Hepatic stellate cell (primary cell): ENCODE data around the gene ELMO1.

Experiments
- DNase-seq: peaks from one replicate; pipeline ENCODE4 v3.0.0; 2011; ENCODE audit warnings: low spot score

Gene ELMO1

DNA sequence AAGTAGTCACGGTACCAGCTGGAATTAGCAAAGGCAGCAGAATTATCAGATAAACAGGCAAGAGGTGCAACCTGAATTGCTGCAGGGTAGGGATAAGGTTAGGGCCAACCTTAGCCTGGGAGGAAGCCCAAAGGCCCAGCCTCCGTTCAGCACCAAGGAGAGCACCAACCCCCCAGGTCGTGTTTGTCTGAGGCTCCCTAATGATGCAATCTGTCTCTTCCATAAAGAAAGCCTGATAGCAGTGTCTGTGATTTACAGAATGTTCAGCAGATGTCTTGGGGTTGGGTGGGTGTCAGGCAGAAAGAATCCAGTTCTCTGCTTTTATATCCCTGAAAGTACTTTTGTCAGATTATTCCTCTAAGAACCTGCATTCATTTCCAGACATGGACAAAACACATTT, 396.0 kb downstream of the ELMO1 start:
- DNase-seq: no peak

GRCh38 chr7:37050801-37051200, 397.9 kb downstream of the ELMO1 start:
- no peak for DNase-seq

GRCh38 chr7:37048674-37049073, 400.0 kb downstream of the ELMO1 start:
- no peak for DNase-seq

- no peak for DNase-seq
Measured at GRCh38 chr7:37047260-37047659, 401.4 kb downstream of the ELMO1 start.

- no peak for DNase-seq
Measured at GRCh38 chr7:37046531-37047079, 402.1 kb downstream of the ELMO1 start.

- no peak for DNase-seq
Measured at GRCh38 chr7:37045681-37046179, 402.9 kb downstream of the ELMO1 start.

DNA sequence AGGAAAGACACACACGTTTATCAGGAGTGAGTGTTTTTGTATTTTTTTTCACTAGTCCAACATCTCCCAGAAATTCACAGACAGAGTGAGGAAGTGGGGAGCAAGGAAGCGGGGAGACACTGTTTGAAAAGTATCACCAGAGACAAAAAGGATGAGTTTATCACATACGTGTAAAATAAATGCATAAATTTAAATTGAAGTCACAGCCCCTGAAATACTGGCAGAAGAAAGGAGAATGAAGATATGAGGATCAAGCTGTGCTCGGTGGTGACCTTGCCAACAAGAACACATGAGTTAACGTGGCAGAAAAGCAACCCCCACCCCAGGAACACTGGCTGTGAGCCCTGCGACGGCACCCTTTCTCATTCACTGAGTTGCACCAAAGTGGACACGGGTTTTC, 407.2 kb downstream of the ELMO1 start:
- DNase-seq: no peak

- peak; percentile 41 for DNase-seq
Measured at GRCh38 chr7:37040330-37040729, 408.3 kb downstream of the ELMO1 start.

DNA sequence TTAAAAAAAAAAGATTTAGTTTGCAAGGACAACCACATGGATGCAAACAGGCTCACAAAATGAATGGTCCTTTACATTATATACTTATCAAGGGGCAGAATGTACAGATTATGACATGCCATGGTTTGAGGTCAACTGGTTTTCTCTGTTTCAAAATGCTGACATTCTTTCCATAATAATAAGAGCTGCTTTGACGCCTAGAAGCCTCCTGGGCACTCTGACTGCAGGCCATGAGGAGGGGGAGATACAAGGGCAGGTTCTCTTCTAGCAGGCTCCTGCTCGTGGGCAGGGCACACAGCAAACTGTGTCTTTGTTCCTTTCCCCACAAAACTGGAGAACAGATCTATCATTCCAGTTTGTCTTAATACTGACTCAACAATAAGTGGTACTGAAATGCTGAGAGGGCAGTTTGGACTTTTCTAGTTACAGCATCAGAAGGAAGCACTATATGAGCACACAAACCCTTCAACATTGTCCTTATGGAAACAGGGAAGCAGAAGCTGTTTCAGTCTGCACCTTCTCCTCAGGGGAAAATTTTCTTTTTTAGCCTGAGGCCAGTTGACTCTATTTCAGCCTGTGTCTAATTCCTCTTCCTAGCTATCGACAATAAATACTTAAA, 409.4 kb downstream of the ELMO1 start:
- no peak for DNase-seq

GRCh38 chr7:37038706-37039105, 410.0 kb downstream of the ELMO1 start:
- no peak for DNase-seq

- no peak for DNase-seq
Measured at GRCh38 chr7:37037286-37037685, 411.4 kb downstream of the ELMO1 start.

DNA sequence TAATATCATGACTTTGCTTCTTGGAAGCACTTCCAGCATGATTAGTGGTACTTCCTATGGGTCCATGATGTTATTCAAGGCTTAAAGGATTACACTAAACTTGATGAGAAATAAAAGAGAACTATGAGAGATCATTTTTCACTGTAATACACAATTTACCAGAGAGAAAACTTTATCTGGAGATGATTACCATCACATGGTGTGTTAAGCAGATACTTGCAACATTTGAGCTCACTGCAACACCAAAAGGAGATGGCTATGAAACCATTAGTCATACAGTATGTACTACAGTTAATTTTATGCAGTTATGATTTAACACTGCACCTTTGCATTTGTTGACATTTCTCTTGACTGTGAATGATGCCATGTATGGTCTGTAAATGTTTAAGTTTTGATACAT, 413.0 kb downstream of the ELMO1 start:
- no peak for DNase-seq

DNA sequence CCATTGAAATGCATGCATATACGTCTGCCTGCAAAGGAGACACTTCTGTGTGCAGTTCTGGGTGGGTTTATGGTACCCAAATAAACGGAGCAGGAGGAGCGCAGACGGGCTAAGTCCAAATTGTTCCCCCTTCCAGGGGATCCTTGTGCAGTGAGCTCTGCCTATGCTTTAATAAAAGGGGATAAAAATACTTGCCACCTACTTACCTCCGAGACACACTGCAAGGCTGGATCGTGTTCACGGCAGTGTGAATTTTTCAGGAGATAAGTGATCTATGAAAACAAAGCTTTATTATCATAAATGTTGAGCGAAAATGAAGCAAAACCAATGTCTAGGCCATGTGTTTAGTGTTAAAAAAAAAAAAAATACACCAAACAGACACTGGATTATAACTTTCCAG, 415.5 kb downstream of the ELMO1 start:
- DNase-seq: no peak

GRCh38 chr7:37032258-37032601, 416.4 kb downstream of the ELMO1 start:
- DNase-seq: no peak

DNA sequence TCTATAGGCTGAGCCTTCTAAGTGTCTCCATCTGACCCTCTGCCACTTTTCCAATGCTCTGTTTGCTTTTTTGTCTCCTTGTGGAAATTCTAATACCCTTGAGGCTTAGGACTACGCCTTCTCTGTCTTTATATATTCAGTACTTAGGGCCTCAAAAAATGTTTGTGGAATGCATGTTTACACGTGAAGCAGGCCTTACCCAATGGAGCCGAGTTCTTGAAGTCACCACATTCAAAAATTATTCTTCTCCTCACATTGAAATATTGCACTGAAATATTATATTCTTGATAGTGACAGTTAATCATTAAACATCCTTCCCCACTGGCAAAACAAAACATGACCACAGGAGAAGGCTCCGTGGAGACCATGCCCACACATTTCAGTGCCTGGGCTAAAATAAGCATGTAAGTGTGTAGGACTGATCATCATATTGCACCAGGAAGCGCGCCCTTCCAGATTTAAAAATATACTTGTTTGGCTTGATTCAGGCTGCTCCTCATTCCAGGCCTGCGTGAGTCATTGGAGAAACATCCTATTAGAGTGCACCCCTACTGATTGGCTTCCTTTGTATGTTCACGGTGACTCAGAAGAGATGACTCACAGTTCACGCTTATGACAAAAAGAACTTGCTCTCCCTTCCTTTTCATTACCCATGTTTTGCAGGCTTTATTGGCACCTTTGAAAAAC, 416.9 kb downstream of the ELMO1 start:
- peak; percentile 77 for DNase-seq

DNA sequence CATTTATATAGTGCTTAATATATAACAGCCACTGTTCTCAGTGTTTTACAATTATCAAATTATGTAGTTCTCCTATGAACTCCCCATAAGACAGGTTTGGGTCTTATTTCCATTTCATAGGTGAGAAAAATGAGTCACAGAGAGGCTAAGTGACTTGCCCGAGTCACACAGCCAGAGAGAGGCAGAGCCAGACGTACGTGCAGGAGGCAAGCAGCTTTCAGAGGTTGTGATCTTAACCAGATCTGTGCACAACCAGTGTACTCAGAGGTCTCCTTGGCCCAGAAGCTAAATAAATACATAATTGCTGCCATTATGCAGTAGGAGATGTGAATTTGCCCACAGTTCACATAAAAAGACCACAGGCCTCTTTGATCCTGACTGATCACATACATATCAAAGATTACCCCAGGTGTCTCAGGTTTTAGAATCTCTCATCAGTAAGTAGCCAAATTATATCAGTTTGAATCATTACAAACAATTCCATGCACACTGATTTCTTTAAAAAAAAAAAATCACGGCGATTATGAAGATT, 419.7 kb downstream of the ELMO1 start:
- no peak for DNase-seq

- DNase-seq: no peak
Measured at GRCh38 chr7:37027557-37028341, 420.9 kb downstream of the ELMO1 start.

DNA sequence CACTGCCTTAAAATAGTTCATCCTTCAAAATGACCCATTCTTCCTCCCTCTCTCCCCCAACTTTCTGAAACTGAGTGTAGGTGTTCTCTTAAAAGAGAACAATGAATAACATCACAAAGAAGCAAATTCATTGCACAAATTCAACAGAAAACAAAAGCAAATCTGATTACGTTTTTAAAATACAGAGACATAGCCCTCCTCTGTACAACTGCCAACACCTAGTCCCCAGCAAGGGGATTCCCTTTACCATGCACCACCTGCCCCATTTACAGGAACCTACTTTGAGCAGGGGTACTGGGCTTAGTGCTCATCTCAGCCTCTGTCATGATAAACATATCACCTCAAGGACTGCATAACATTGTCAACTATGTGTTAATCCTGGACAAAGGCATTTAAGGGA, 421.6 kb downstream of the ELMO1 start:
- DNase-seq: no peak

DNA sequence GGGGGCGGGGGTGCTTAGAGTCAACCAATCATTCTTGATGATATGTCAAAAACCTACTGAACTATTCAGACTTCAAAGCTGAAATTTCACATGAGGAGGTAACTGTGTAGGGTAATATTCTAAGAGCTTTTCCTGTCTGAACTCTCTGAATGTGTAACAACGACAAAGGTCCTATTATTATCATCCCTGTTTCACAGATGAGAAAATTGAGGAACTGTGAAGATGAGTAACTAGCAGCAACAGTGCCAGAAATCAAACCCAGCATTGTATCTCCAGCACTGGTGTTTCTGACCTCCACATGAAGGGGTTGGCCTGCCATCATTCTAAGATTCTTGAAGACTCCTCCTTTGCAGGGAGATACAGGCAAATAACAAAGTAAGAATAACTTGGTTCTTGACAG, 429.7 kb downstream of the ELMO1 start:
- no peak for DNase-seq

DNA sequence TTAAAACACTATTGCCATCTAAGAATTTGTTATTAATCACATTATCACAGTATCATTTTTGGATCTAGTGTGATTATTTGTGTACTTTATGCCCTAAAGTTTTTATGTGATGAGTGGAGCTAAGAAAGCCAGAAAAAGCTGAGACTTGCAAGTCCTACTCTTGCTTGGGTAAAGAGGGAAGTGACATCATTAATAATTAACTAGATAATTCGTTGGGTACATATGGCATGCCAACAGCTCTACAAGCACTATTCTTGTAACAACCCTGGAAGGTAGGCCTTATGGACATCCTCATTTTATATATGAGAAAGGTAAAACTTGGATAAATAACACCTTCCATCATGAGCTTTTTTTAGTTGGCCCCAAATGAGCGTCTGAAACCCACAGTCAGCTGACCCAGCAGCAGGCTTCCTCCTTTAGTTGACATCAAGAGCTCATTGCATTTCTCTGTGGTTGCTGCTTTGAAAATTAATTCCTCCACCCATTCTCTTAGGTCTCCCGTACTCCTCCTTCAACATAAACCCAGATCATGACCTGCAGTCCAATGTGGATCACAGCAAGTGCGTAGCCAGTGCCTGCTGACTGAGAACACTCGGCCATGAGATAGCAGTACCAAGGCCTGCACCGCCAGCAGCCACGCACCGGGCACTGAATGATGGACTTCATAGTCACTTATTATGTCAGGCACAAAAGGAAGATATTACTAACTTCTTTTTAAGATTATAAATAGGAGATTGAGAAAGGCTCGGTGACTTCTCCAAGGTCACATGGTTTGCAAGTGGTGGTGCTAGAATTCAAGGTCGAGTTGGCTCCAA, 432.4 kb downstream of the ELMO1 start:
- no peak for DNase-seq

- DNase-seq: no peak
Measured at GRCh38 chr7:37015353-37016034, 433.2 kb downstream of the ELMO1 start.
